H1 (cell line): Measurements from ENCODE around the gene CDC42BPB. TPM values are rescaled to one million over a fixed set of nuclear protein-coding genes. Genes with fewer than 3 reads are reported as not detected.

Experiments
- CTCF ChIA-PET: fragments of 300-600 bp; sonication (Branson Sonifier 250); formaldehyde crosslinking; loops from one replicate; lab custom pipeline; 2021; ENCODE audit not compliant: partially characterized antibody; lab: Charles Lee
- POLR2A ChIA-PET: fragments of 300-600 bp; sonication (Branson Sonifier 250); formaldehyde crosslinking; loops from one replicate; lab custom pipeline; 2021; ENCODE audit warnings: inconsistent platforms; ENCODE audit not compliant: partially characterized antibody; lab: Charles Lee
- DNase-seq, 2 experiments: peaks; one replicate each; pipeline versions ENCODE4 v3.0.0 to v3.0.0-alpha.2; 2010 to 2022; ENCODE audit warnings: low spot score in 2 of 2, low read depth in 1 of 2, mixed read lengths in 1 of 2
- FAIRE-seq: peaks from 2 replicates; lab custom pipeline; 2011; peaks lifted over from hg19 to GRCh38; lab: Jason Lieb, UNC
- H2AFZ ChIP-seq: 2 replicates; pipeline ENCODE4 v1.8.1; 2012; ENCODE audit warnings: low read length, inconsistent platforms
- H2AK5ac ChIP-seq: 2 replicates; pipeline ENCODE4 v1.6.1; 2013; ENCODE audit warnings: low read depth, low read length
- H2BK120ac ChIP-seq: replicated peaks from 2 replicates; pipeline ENCODE3; 2013; ENCODE audit warnings: low read depth, low read length, inconsistent platforms
- H2BK12ac ChIP-seq: 2 replicates; pipeline ENCODE4 v1.6.1; 2013; ENCODE audit warnings: low read depth, low read length
- H2BK15ac ChIP-seq: 2 replicates; pipeline ENCODE4 v1.6.1; 2013; ENCODE audit warnings: low read length
- H2BK20ac ChIP-seq: 2 replicates; pipeline ENCODE4 v1.6.1; 2013; ENCODE audit warnings: low read length
- H2BK5ac ChIP-seq: 2 replicates; pipeline ENCODE4 v1.6.1; 2013; ENCODE audit warnings: low read depth, low read length
- H3K14ac ChIP-seq: 2 replicates; pipeline ENCODE4 v1.6.1; 2013; ENCODE audit warnings: inconsistent platforms; ENCODE audit not compliant: insufficient read length
- H3K18ac ChIP-seq: 2 replicates; pipeline ENCODE4 v1.6.1; 2013; ENCODE audit warnings: low read length; ENCODE audit errors: extremely low read depth
- H3K23ac ChIP-seq: 2 replicates; pipeline ENCODE4 v1.6.1; 2013; ENCODE audit warnings: inconsistent platforms; ENCODE audit not compliant: insufficient read length
- H3K23me2 ChIP-seq: 2 replicates; pipeline ENCODE4 v1.6.1; 2013; ENCODE audit warnings: low read depth, low read length
- H3K27ac ChIP-seq: 2 replicates; pipeline ENCODE4 v1.6.1; 2011; ENCODE audit warnings: low read depth, low read length, inconsistent platforms
- H3K27me3 ChIP-seq, 4 experiments: replicated peaks in 1 of 4; 1 replicate in 1 of 4; 2 replicates in 3 of 4; pipeline versions ENCODE4 v1.6.1 to v1.8.1; 2011 to 2013; ENCODE audit warnings: low read length in 3 of 4, mild to moderate bottlenecking in 3 of 4, inconsistent platforms in 2 of 4, mixed read lengths in 2 of 4, moderate library complexity in 1 of 4; ENCODE audit not compliant: control insufficient read depth in 3 of 4, insufficient read depth in 3 of 4; ENCODE audit errors: extremely low read depth in 1 of 4
- H3K36me3 ChIP-seq, 4 experiments: 2 replicates each; pipeline versions ENCODE4 v1.6.1 to v1.8.1; 2011 to 2013; ENCODE audit warnings: mild to moderate bottlenecking in 4 of 4, low read length in 3 of 4, moderate library complexity in 2 of 4, control low read depth in 1 of 4, inconsistent platforms in 1 of 4; ENCODE audit not compliant: insufficient read depth in 4 of 4, control insufficient read depth in 2 of 4
- H3K4ac ChIP-seq: replicated peaks from 2 replicates; pipeline ENCODE3; 2013; ENCODE audit warnings: low read length, low read depth, mixed read lengths, inconsistent platforms; ENCODE audit not compliant: insufficient read length
- H3K4me1 ChIP-seq, 4 experiments: replicated peaks in 1 of 4; 1 replicate in 1 of 4; 2 replicates in 3 of 4; pipeline versions ENCODE4 v1.6.1 to v1.8.1; 2011 to 2013; ENCODE audit warnings: low read length in 3 of 4, inconsistent platforms in 2 of 4, mixed read lengths in 1 of 4; ENCODE audit not compliant: insufficient read depth in 4 of 4, control insufficient read depth in 3 of 4
- H3K4me2 ChIP-seq, 2 experiments: 2 replicates each; pipeline versions ENCODE4 v1.6.1 to v1.8.1; 2011 to 2013; ENCODE audit warnings: low read depth in 2 of 2, low read length in 2 of 2, control low read depth in 1 of 2, inconsistent platforms in 1 of 2, mild to moderate bottlenecking in 1 of 2; ENCODE audit not compliant: insufficient read depth in 1 of 2
- H3K4me3 ChIP-seq, 4 experiments: fragments of 200-600, 300-600 bp in 1 of 4; sonication (generic), shearing (Covaris generic), sonication (Bioruptor Twin) in 1 of 4; 2 replicates each; pipeline versions ENCODE4 v1.5.1 to v1.8.1; 2011 to 2016; ENCODE audit warnings: low read length in 4 of 4, low read depth in 3 of 4, control low read depth in 2 of 4, inconsistent platforms in 2 of 4, mild to moderate bottlenecking in 2 of 4, mixed read lengths in 1 of 4, moderate library complexity in 1 of 4; ENCODE audit not compliant: insufficient read depth in 2 of 4; ENCODE audit errors: extremely low read depth in 1 of 4
- H3K56ac ChIP-seq: replicated peaks from 2 replicates; pipeline ENCODE3; 2013; ENCODE audit warnings: low read depth, mild to moderate bottlenecking, mixed read lengths, low read length, inconsistent platforms; ENCODE audit not compliant: insufficient read length
- H3K79me1 ChIP-seq: 2 replicates; pipeline ENCODE4 v1.6.1; 2013; ENCODE audit warnings: low read depth, low read length, control low read depth
- H3K79me2 ChIP-seq, 2 experiments: 2 replicates each; pipeline versions ENCODE4 v1.6.1 to v1.8.1; 2012 to 2013; ENCODE audit warnings: low read length in 2 of 2, mild to moderate bottlenecking in 2 of 2, inconsistent platforms in 1 of 2; ENCODE audit not compliant: insufficient read depth in 2 of 2, control insufficient read depth in 1 of 2
- H3K9ac ChIP-seq, 4 experiments: replicated peaks in 1 of 4; 1 replicate in 1 of 4; 2 replicates in 3 of 4; pipeline versions ENCODE4 v1.6.1 to v1.8.1; 2011 to 2013; ENCODE audit warnings: low read depth in 3 of 4, low read length in 3 of 4, control low read depth in 2 of 4, mild to moderate bottlenecking in 2 of 4, moderate library complexity in 2 of 4, inconsistent platforms in 1 of 4; ENCODE audit errors: extremely low read depth in 1 of 4
- H3K9me3 ChIP-seq, 2 experiments: 2 replicates each; pipeline versions ENCODE4 v1.6.1 to v1.8.1; 2012 to 2013; ENCODE audit warnings: mild to moderate bottlenecking in 2 of 2, moderate library complexity in 2 of 2, control low read depth in 1 of 2, inconsistent platforms in 1 of 2, low read depth in 1 of 2, low read length in 1 of 2, mixed read lengths in 1 of 2; ENCODE audit not compliant: insufficient read depth in 2 of 2
- H4K20me1 ChIP-seq, 2 experiments: replicated peaks in 1 of 2; 2 replicates each; pipeline versions ENCODE3 to v1.8.1; 2011 to 2013; ENCODE audit warnings: inconsistent platforms in 2 of 2, low read length in 2 of 2, mild to moderate bottlenecking in 1 of 2; ENCODE audit not compliant: insufficient read depth in 2 of 2, control insufficient read depth in 1 of 2
- H4K5ac ChIP-seq: 2 replicates; pipeline ENCODE4 v1.6.1; 2013; ENCODE audit warnings: low read length, low read depth, mixed read lengths, inconsistent platforms; ENCODE audit not compliant: insufficient read length
- H4K8ac ChIP-seq: 2 replicates; pipeline ENCODE4 v1.8.0; 2013; ENCODE audit warnings: mild to moderate bottlenecking, moderate library complexity, low read length, inconsistent platforms; ENCODE audit not compliant: insufficient read depth; ENCODE audit errors: extremely low read depth
- H4K91ac ChIP-seq: replicated peaks from 2 replicates; pipeline ENCODE3; 2013; ENCODE audit warnings: low read length, mixed read lengths, inconsistent platforms; ENCODE audit not compliant: insufficient read length
- BACH1 ChIP-seq: IDR thresholded peaks from 2 replicates; pipeline ENCODE4 v1.6.1; 2012; ENCODE audit warnings: low read length, improper control_type of control experiment
- CBX5 ChIP-seq: fragments of 300-800, 300-1000 bp; sonication (generic); IDR thresholded peaks from 2 replicates; pipeline ENCODE4 v1.7.1; 2016; ENCODE audit warnings: antibody characterized with exemption, low read length, low read depth
- CHD1 ChIP-seq: IDR thresholded peaks from 2 replicates; pipeline ENCODE4 v1.6.1; 2012; ENCODE audit warnings: low read depth, low read length, improper control_type of control experiment
- CHD2 ChIP-seq: IDR thresholded peaks from 2 replicates; pipeline ENCODE4 v1.6.1; 2012; ENCODE audit warnings: low read length, improper control_type of control experiment
- GTF2F1 ChIP-seq: IDR thresholded peaks from 2 replicates; pipeline ENCODE4 v1.6.1; 2012; ENCODE audit warnings: low read depth, low read length, improper control_type of control experiment, borderline replicate concordance
- JUN ChIP-seq: IDR thresholded peaks from 2 replicates; pipeline ENCODE4 v1.6.1; 2011; ENCODE audit warnings: low read depth, mild to moderate bottlenecking, improper control_type of control experiment, low read length
- KDM1A ChIP-seq: fragments of 200-600, 300-600 bp; sonication (generic); IDR thresholded peaks from 2 replicates; pipeline ENCODE4 v1.7.1; 2016; ENCODE audit warnings: mild to moderate bottlenecking, low read length, borderline replicate concordance
- NANOG ChIP-seq: IDR thresholded peaks from 2 replicates; pipeline ENCODE4 v1.6.1; 2011; ENCODE audit warnings: low read length, low read depth, mild to moderate bottlenecking, inconsistent platforms; ENCODE audit not compliant: insufficient read depth, poor library complexity, severe bottlenecking
- POLR2AphosphoS5 ChIP-seq: IDR thresholded peaks from 2 replicates; pipeline ENCODE4 v1.6.1; 2011; ENCODE audit warnings: low read depth, low read length
- RBBP5 ChIP-seq: IDR thresholded peaks from 2 replicates; pipeline ENCODE4 v1.7.1; 2012; ENCODE audit warnings: low read depth, mild to moderate bottlenecking, inconsistent platforms, low read length, moderate library complexity, borderline replicate concordance
- RNF2 ChIP-seq: fragments of 200-900, 300-1000 bp; sonication (generic); IDR thresholded peaks from 2 replicates; pipeline ENCODE4 v1.7.1; 2016; ENCODE audit warnings: borderline replicate concordance, low read depth, mild to moderate bottlenecking, antibody characterized with exemption, low read length; ENCODE audit not compliant: poor library complexity, severe bottlenecking; ENCODE audit errors: missing control alignments
- RXRA ChIP-seq: IDR thresholded peaks from 2 replicates; pipeline ENCODE4 v1.6.1; 2011; ENCODE audit warnings: low read depth, mild to moderate bottlenecking, low read length, moderate library complexity; ENCODE audit not compliant: insufficient read depth
- SAP30 ChIP-seq: fragments of 300-600 bp; sonication (generic); IDR thresholded peaks from 2 replicates; pipeline ENCODE4 v1.7.1; 2012; ENCODE audit warnings: low read length, moderate library complexity, mild to moderate bottlenecking, inconsistent platforms; ENCODE audit not compliant: insufficient read depth, insufficient replicate concordance
- YY1 ChIP-seq: IDR thresholded peaks from 2 replicates; pipeline ENCODE4 v1.6.1; 2011; ENCODE audit warnings: low read depth, mild to moderate bottlenecking, low read length
- WGBS, 2 experiments: shearing (Covaris generic) in 1 of 2; methylation state at CpG; one replicate each; pipeline versions ENCODE4 v1.1.6 to v1.1.7; 2013 to 2015; ENCODE audit warnings: low lambda C conversion rate in 2 of 2, mixed read lengths in 2 of 2, inconsistent platforms in 1 of 2, low coverage in 1 of 2, missing lambda C conversion rate in 1 of 2; ENCODE audit not compliant: insufficient replicate concordance in 2 of 2, insufficient coverage in 1 of 2, insufficient read length in 1 of 2; ENCODE audit errors: extremely low coverage in 1 of 2, missing lambda C conversion rate in 1 of 2; 5-methylcytosine and 5-hydroxymethylcytosine counted together
- polyA plus RNA-seq, 7 experiments: library from polyadenylated mRNA; depleted of rRNA in 3 of 7; stranded (reverse) in 5 of 7; unstranded in 2 of 7; fragments of >200 nt in 5 of 7; fragments of 200-250 nt in 2 of 7; gene quantifications; 1 replicate in 5 of 7; 2 replicates in 1 of 7; 4 replicates in 1 of 7; pipeline versions ENCODE4 v1.2.1 to v1.2.3, GENCODE V29; 2011 to 2013; ENCODE audit warnings: missing spikeins in 2 of 7, mixed read lengths in 2 of 7
- total RNA-seq: library from RNA; stranded (reverse); fragmentation: NEBNext Ultra II Directional; extraction: Animal tissue kit (Norgen Biotek cat#: 25700); gene quantifications from 2 replicates; pipeline ENCODE4 v1.2.1, GENCODE V29; 2021

Gene CDC42BPB
- total and polyA plus RNA-seq, 2 of the 8 experiments (the other 6 are each of a cell fraction or from before 2014, with no cell fraction given), result 51.2 to 88.2 TPM

GRCh38 chr14:102980409-102980810 is 76.9 kb downstream of the CDC42BPB start:
- Histone ChIP-seq H3K14ac (no peak overlapping the region), H3K4me3 (no peak overlapping the region), H2BK12ac (no peak overlapping the region), H3K23me2 (no peaks in the 10 kb centered on the region), H3K9me3 (no peaks in the 10 kb centered on the region), H2BK5ac (no peak overlapping the region), H3K4me2 (no peak overlapping the region), H2AFZ (no peak overlapping the region), H2BK15ac (no peak overlapping the region), H3K23ac (no peak overlapping the region), H3K79me2 (no peaks in the 10 kb centered on the region), H3K36me3 (peaks cover 10 to 28% (median 22%) of the 10 kb centered on the region in 4 experiments), H4K20me1 (peaks cover 0 to 3% of the 10 kb centered on the region in 2 experiments), H2BK20ac (no peak overlapping the region), H3K56ac (no peak overlapping the region), H3K4ac (no peak overlapping the region), H4K91ac (no peak overlapping the region), H4K8ac (no peak overlapping the region), H4K5ac (no peak overlapping the region), H2AK5ac (no peak overlapping the region), H3K4me1 (no peaks in the 10 kb centered on the region), H2BK120ac (no peak overlapping the region), H3K27me3 (no peaks in the 10 kb centered on the region), H3K79me1 (0 out of 2 replicates have a peak, but pooled peaks cover 2% of the 10 kb centered on the region), H3K9ac (no peak overlapping the region), H3K27ac (no peak overlapping the region), H3K18ac (no peak overlapping the region)
- ChIA-PET POLR2A (no interaction called here), CTCF (interaction anchor here (0.6 to 1.0 kb wide), 5 partner anchors 8 to 907 kb away, joined by 3 to 4 read pairs (median 3); no protein-coding TSS in a partner anchor)
- FAIRE-seq (no peak), DNase-seq (no peak)
- TF ChIP-seq JUN (no peak), BACH1 (no peak), RBBP5 (no peak), CBX5 (no peak), KDM1A (no peak), CHD2 (no peak), CHD1 (no peak), NANOG (no peak), GTF2F1 (no peak), SAP30 (no peak), POLR2AphosphoS5 (no peak), RXRA (no peak), YY1 (no peak), RNF2 (no peak)
- WGBS, 2 experiments, result 95% methylated on average over 8 of the region's 8 CpGs; no CpG with 5 or more reads in 1 of the 2 experiments
